GM12864 (cell line): ENCODE measurements around the gene LYRM9.
"Not testable (repeated sequence)": the region's sequence is repeated elsewhere in the genome, so short reads cannot be mapped to it uniquely, and the experiment has no call there.

ENCODE experiments used
- DNase-seq: peaks from one replicate; pipeline ENCODE4 v3.0.0-alpha.2; 2011; ENCODE audit warnings: low read depth
- H3K4me3 ChIP-seq: 2 replicates; pipeline ENCODE4 v1.5.1; 2011; ENCODE audit warnings: mild to moderate bottlenecking, low read depth, low read length, control low read depth
- CTCF ChIP-seq: IDR thresholded peaks from 2 replicates; pipeline ENCODE4 v1.5.1; 2011; ENCODE audit warnings: low read depth, mild to moderate bottlenecking, moderate library complexity, low read length, control low read depth, inconsistent platforms; ENCODE audit errors: missing control alignments

The LYRM9 gene

GRCh38 chr17:27918498-27918897 is 25.3 kb upstream of the LYRM9 start:
- no peak for DNase-seq
- no peak for TF ChIP-seq CTCF
- no peak overlapping the region for H3K4me3 ChIP-seq

- H3K4me3 ChIP-seq, result no peak overlapping the region
- no peak for TF ChIP-seq CTCF
- no peak for DNase-seq
Measured at GRCh38 chr17:27917000-27917399, 23.8 kb upstream of the LYRM9 start.

GRCh38 chr17:27915709-27916108 is 22.5 kb upstream of the LYRM9 start:
- DNase-seq, result no peak
- no peak for TF ChIP-seq CTCF
- no peak overlapping the region for H3K4me3 ChIP-seq

GRCh38 chr17:27914382-27914781 is 21.2 kb upstream of the LYRM9 start:
- TF ChIP-seq CTCF, result no peak
- no peak overlapping the region for H3K4me3 ChIP-seq
- no peak for DNase-seq

GRCh38 chr17:27912964-27913363 is 19.8 kb upstream of the LYRM9 start:
- no peak for DNase-seq
- no peak overlapping the region for H3K4me3 ChIP-seq
- no peak for TF ChIP-seq CTCF

GRCh38 chr17:27912299-27912698 is 19.1 kb upstream of the LYRM9 start:
- not testable (repeated sequence) for H3K4me3 ChIP-seq, DNase-seq

GRCh38 chr17:27907976-27908558 is 14.9 kb upstream of the LYRM9 start:
- TF ChIP-seq CTCF, result no peak
- no peak overlapping the region for H3K4me3 ChIP-seq
- DNase-seq, result no peak
